Heart right ventricle (tissue), 16 donors: Measurements from ENCODE around the gene C22orf15. TPM values are rescaled to one million over a fixed set of nuclear protein-coding genes. Genes with fewer than 3 reads are reported as not detected.
A peak's percentile ranks its signal among the peaks of the same experiment; 100 is the strongest.

ENCODE experiments used
- ATAC-seq, 8 donors: fragments of 200-7000 bp; cut with Tn5 transposase; one replicate each; pipeline ENCODE4 v1.9.1; 2020; ENCODE audit warnings: mild to moderate bottlenecking in 8 of 8, moderate library complexity in 8 of 8, moderate number of reproducible peaks in 1 of 8
- DNase-seq, 2 donors: peaks; one replicate each; pipeline ENCODE4 v3.0.0-alpha.2; 2020
- H3K27ac ChIP-seq, 10 donors: fragments of 200-600 bp; sonication (generic) in 2 of 10; one replicate each; pipeline versions ENCODE4 v1.5.0 to v1.8.0; 2020 to 2022; ENCODE audit warnings: mild to moderate bottlenecking in 3 of 10
- H3K27me3 ChIP-seq, 7 donors: fragments of 200-600 bp; one replicate each; pipeline ENCODE4 v1.8.0; 2021 to 2022; ENCODE audit warnings: mild to moderate bottlenecking in 2 of 7
- H3K36me3 ChIP-seq, 9 donors: fragments of 200-600 bp; sonication (generic) in 1 of 9; one replicate each; pipeline versions ENCODE4 v1.5.0 to v1.8.0; 2020 to 2022; ENCODE audit warnings: mild to moderate bottlenecking in 2 of 9
- H3K4me1 ChIP-seq, 9 donors: fragments of 200-600 bp; sonication (generic) in 1 of 9; one replicate each; pipeline versions ENCODE4 v1.5.0 to v1.8.0; 2020 to 2022; ENCODE audit warnings: mild to moderate bottlenecking in 4 of 9
- H3K4me3 ChIP-seq, 10 donors: fragments of 200-600 bp; sonication (generic) in 2 of 10; one replicate each; pipeline versions ENCODE4 v1.5.0 to v1.8.0; 2020 to 2022; ENCODE audit warnings: mild to moderate bottlenecking in 7 of 10, moderate library complexity in 2 of 10
- H3K9me3 ChIP-seq, 11 donors: fragments of 200-600 bp in 10 of 11; sonication (generic) in 2 of 11; one replicate each; pipeline versions ENCODE4 v1.5.0 to v1.8.0; 2013 to 2022; ENCODE audit warnings: mild to moderate bottlenecking in 2 of 11, control low read depth in 1 of 11, moderate library complexity in 1 of 11
- CTCF ChIP-seq, 9 donors: fragments of 200-600 bp; sonication (generic) in 2 of 9; IDR thresholded peaks; one replicate each; pipeline versions ENCODE4 v1.5.0 to v1.8.0; 2021 to 2022; ENCODE audit warnings: antibody characterized with exemption in 9 of 9, mild to moderate bottlenecking in 5 of 9, moderate library complexity in 1 of 9
- WGBS, 2 donors: extraction: QIAGEN DNeasy Blood & Tissue Kit; methylation state at CpG; one replicate each; pipeline ENCODE4 v1.1.7; 2013; ENCODE audit warnings: inconsistent platforms in 1 of 2; 5-methylcytosine and 5-hydroxymethylcytosine counted together
- intact Hi-C, 10 donors: fragments of 100-400 bp; cut with DNase I; formaldehyde crosslinking; loops; one replicate each; pipeline versions ENCODE4 v1.11.1 to v1.14.2; 2022
- polyA plus RNA-seq, 2 donors: library from polyadenylated mRNA; stranded (reverse); fragments of 200-250 nt; gene quantifications; one replicate each; pipeline ENCODE4 v1.2.3, GENCODE V29; 2013
- total RNA-seq, 10 donors: library from RNA; stranded (reverse); fragmentation: NEBNext Ultra II Directional in 3 of 10; extraction: Animal tissue kit (Norgen Biotek cat#: 25700) in 3 of 10; gene quantifications; one replicate each; pipeline versions ENCODE4 v1.2.1 to v1.2.4, GENCODE V29; 2021 to 2023
- donor health status: Arrhythmogenic right ventricular cardiomyopathy.
- donor health status: ischemic (EF 13 %, LVEDD 7.1; RV severe dilation, severe dysfunction).
- donor health status: healthy with polysubstance abuse.
- donor health status: DM: no; HTN: yes; CAD: no.
- donor health status: DM: no; HTN: no; CAD: no.
- donor health status: ischemic (EF 25% LVEDD 6.9; RV normal size, moderate dysfunction).
- donor health status: ischemic (EF 25% LVEDD 5.7; RV mildly dilated, moderate dysfunction).
- donor health status: healthy.
- donor health status: DM: yes; HTN: yes; CAD: no.
- donor health status: Ischemic cardiomyopathy.
- donor health status: ischemic (EF 35%, LVEDD 5.7; RV mildly dilated, moderate dysfunction).
- donor health status: nonischemic (EF 11% LVEDD 7.7; RV severe dilation, severe dysfunction).
- donor health status: DM: yes; HTN: yes; CAD: no.
- donor health status: PGD.
- donor health status: ischemic (EF 29% LVEDD 5.4; RV normal size, mild dysfunction).
- donor health status: nonischemic (EF 23%, LVEDD 6.1; RV moderate dilation, normal function).

The C22orf15 gene
- total and polyA plus RNA-seq, 12 donors, result 0.12 to 0.66 TPM; not detected in 10

- H3K36me3 ChIP-seq, result peaks cover 0 to 43% (median 17%) of the 10 kb centered on the region in 9 donors
- intact Hi-C loops, result no loop called here
- ATAC-seq, result no peak
- TF ChIP-seq CTCF (IDR thresholded peaks at IDR 0.05), result no peak
- H3K27ac ChIP-seq, result no peak overlapping the region
- no peaks in the 10 kb centered on the region for H3K27me3 ChIP-seq
- no peak for DNase-seq
- 65 to 66% methylated on average over 6 of the region's 6 CpGs for WGBS, 2 donors
- no peak overlapping the region for H3K4me3 ChIP-seq
- peaks cover 7 to 34% (median 22%) of the 10 kb centered on the region in 9 donors for H3K4me1 ChIP-seq
- H3K9me3 ChIP-seq, result peaks cover 0 to 3% (median 0%) of the 10 kb centered on the region in 11 donors
Measured at GRCh38 chr22:23745791-23746190, 17.0 kb upstream of the C22orf15 start.

- Histone ChIP-seq H3K4me1 (peaks cover 6 to 21% (median 12%) of the 10 kb centered on the region in 9 donors), H3K27me3 (no peaks in the 10 kb centered on the region), H3K36me3 (peaks cover 0 to 6% (median 4%) of the 10 kb centered on the region in 9 donors), H3K27ac (peak overlapping the region in 2 of 10 donors; percentile 93 to 96), H3K9me3 (no peaks in the 10 kb centered on the region), H3K4me3 (peak overlapping the region in 9 of 10 donors; percentile 64 to 96 (median 76))
- DNase-seq (no peak), ATAC-seq (peak in 2 of 8 donors; percentile 11 to 22)
- 48 to 57% methylated on average over 12 of the region's 12 CpGs for WGBS, 2 donors
- intact Hi-C loops, result loop anchor here in 1 of 10 donors (2.0 kb wide), 1 partner anchor 33 kb away; no protein-coding TSS in a partner anchor
- TF ChIP-seq CTCF (IDR thresholded peaks at IDR 0.05), result no peak
Measured at GRCh38 chr22:23749841-23750301, 12.9 kb upstream of the C22orf15 start.

- intact Hi-C loops, result loop anchor here in 1 of 10 donors (2.0 kb wide), 1 partner anchor 34 kb away; no protein-coding TSS in a partner anchor
- ATAC-seq (peak in 2 of 8 donors; percentile 1 to 4), DNase-seq (no peak)
- peak overlapping the region; percentile 30 to 96 (median 76) for H3K4me3 ChIP-seq
- H3K36me3 ChIP-seq, result peaks cover 0 to 2% (median 0%) of the 10 kb centered on the region in 9 donors
- H3K4me1 ChIP-seq, result peaks cover 6 to 25% (median 12%) of the 10 kb centered on the region in 9 donors
- 31 to 34% methylated on average over 5 of the region's 5 CpGs for WGBS, 2 donors
- no peaks in the 10 kb centered on the region for H3K9me3 ChIP-seq
- no peak for TF ChIP-seq CTCF (IDR thresholded peaks at IDR 0.05)
- no peaks in the 10 kb centered on the region for H3K27me3 ChIP-seq
- H3K27ac ChIP-seq, result peak overlapping the region in 9 of 10 donors; percentile 70 to 96 (median 92)
Measured at GRCh38 chr22:23750367-23750713, 12.4 kb upstream of the C22orf15 start.

- Histone ChIP-seq H3K27ac (peak within 1 kb of the TSS; percentile 19 to 96 (median 90)), H3K4me3 (peak within 1 kb of the TSS; percentile 30 to 96 (median 76)), H3K36me3 (no peaks in the 10 kb centered on the region), H3K9me3 (no peaks in the 10 kb centered on the region), H3K4me1 (peaks cover 6 to 25% (median 12%) of the 10 kb centered on the region in 9 donors), H3K27me3 (no peaks in the 10 kb centered on the region)
- 0 to 1% methylated on average over 74 to 78 of the region's 78 CpGs for WGBS, 2 donors
- ATAC-seq (peak; percentile 89 to 96 (median 94)), DNase-seq (peak; percentile 78 to 86)
- intact Hi-C loops, result loop anchor here in 1 of 10 donors (2.0 kb wide), 1 partner anchor 34 kb away; no protein-coding TSS in a partner anchor
- TF ChIP-seq CTCF (IDR thresholded peaks at IDR 0.05), result peak in 3 of 9 donors; percentile 30 to 39 (median 33)
Measured at GRCh38 chr22:23750714-23751440, 11.9 kb upstream of the C22orf15 start, which contains the start of gene ZNF70. ZNF70 (minus strand) TSS chr22:23751112; CDS start chr22:23745140, 5,972 bp downstream.
